Gastrocnemius medialis (tissue), 4 donors: ENCODE data around the gene SPTBN4.

Experiments used
- POLR2A ChIP-seq, 2 donors: fragments of 450-650 bp; IDR thresholded peaks; one replicate each; pipeline ENCODE4 v1.6.1; 2017; ENCODE audit warnings: antibody characterized with exemption in 2 of 2, mild to moderate bottlenecking in 2 of 2, moderate library complexity in 2 of 2
- TF ChIP-seq, protein P1 (sequence below), 5 experiments: fragments of 450-650 bp in 3 of 5; fragments of 200-600 bp in 2 of 5; sonication (generic) in 2 of 5; IDR thresholded peaks in 4 of 5; conservative IDR thresholded peaks in 1 of 5; 1 replicate in 4 of 5; 2 replicates in 1 of 5; pipeline ENCODE4 v1.5.1; 2016 to 2019; ENCODE audit warnings: antibody characterized with exemption in 5 of 5, mild to moderate bottlenecking in 3 of 5, moderate library complexity in 3 of 5

DNA sequence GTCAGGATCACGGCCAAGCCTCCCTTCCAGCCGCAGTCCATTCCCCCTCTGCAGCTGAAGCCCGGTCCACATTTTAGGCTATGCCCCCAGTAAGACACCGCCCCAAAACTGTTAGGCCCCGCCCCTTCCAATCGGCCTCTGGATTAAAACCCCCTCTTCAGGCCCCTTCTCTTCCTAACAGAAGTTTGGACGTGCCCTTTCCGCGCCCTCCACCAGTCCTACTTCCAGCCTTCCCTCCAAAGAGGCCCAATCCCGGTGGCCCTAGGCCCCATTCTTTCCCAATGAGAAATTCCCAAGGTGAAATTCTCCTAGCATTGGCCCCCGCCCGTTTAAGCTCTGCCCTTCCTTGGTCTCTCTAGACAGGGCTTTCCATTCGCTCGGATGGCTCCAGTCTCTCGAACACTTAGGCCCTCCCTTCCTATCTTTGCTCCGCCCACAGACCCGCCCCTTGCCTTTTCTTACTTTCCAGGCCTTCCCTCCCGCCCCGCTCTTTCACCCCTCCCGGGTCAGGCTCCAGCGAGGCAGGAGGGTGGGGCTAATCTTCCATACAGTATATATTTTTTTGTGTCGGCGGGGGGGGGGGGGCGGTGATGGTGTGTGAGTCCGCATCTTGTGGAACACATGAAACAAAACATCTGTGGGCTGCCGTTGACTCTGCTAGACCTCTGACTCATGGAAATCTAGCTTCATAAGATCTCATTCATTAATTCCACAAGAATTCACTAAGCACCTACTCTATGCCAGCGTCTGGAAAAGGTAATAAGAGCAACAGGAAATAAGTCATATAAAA, 148.0 kb downstream of the SPTBN4 start:
- TF ChIP-seq, protein P1, sequence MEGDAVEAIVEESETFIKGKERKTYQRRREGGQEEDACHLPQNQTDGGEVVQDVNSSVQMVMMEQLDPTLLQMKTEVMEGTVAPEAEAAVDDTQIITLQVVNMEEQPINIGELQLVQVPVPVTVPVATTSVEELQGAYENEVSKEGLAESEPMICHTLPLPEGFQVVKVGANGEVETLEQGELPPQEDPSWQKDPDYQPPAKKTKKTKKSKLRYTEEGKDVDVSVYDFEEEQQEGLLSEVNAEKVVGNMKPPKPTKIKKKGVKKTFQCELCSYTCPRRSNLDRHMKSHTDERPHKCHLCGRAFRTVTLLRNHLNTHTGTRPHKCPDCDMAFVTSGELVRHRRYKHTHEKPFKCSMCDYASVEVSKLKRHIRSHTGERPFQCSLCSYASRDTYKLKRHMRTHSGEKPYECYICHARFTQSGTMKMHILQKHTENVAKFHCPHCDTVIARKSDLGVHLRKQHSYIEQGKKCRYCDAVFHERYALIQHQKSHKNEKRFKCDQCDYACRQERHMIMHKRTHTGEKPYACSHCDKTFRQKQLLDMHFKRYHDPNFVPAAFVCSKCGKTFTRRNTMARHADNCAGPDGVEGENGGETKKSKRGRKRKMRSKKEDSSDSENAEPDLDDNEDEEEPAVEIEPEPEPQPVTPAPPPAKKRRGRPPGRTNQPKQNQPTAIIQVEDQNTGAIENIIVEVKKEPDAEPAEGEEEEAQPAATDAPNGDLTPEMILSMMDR (IDR thresholded peaks at IDR 0.05 in 4 of 5, conservative IDR thresholded peaks at IDR 0.05 in 1 of 5), result no peak
- TF ChIP-seq POLR2A (IDR thresholded peaks at IDR 0.05), result no peak
